Smooth muscle cell (in vitro differentiated cells): Measurements from ENCODE around the gene IDH3G. TPM values are rescaled to one million over a fixed set of nuclear protein-coding genes. Genes with fewer than 3 reads are reported as not detected.

Experiments used
- DNase-seq: peaks from one replicate; lab custom pipeline; 2025; ENCODE audit not compliant: unreplicated experiment; lab: John Stamatoyannopoulos, UW
- H2AFZ ChIP-seq: fragments of 200-600 bp; sonication (generic); 2 replicates; pipeline ENCODE4 v1.6.0; 2016; ENCODE audit warnings: antibody characterized with exemption, low read depth, mild to moderate bottlenecking
- H3F3A ChIP-seq: fragments of 200-600 bp; sonication (generic); 2 replicates; pipeline ENCODE4 v1.6.0; 2017; ENCODE audit warnings: antibody characterized with exemption, low read depth
- H3K27ac ChIP-seq: fragments of 200-600 bp; sonication (generic); 2 replicates; pipeline ENCODE4 v1.5.1; 2016; ENCODE audit warnings: low read depth, mild to moderate bottlenecking
- H3K27me3 ChIP-seq: fragments of 200-600 bp; sonication (generic); 2 replicates; pipeline ENCODE4 v1.6.1; 2016; ENCODE audit warnings: low read depth, mild to moderate bottlenecking
- H3K36me3 ChIP-seq: fragments of 200-600 bp; sonication (generic); 2 replicates; pipeline ENCODE4 v1.5.1; 2016; ENCODE audit warnings: low read depth
- H3K4me1 ChIP-seq: fragments of 200-600 bp; sonication (generic); 2 replicates; pipeline ENCODE4 v1.5.1; 2016; ENCODE audit warnings: low read depth
- H3K4me2 ChIP-seq: fragments of 200-600 bp; sonication (generic); 2 replicates; pipeline ENCODE4 v1.6.0; 2016; ENCODE audit warnings: mild to moderate bottlenecking
- H3K4me3 ChIP-seq: fragments of 200-600 bp; sonication (generic); 2 replicates; pipeline ENCODE4 v1.5.1; 2016; ENCODE audit warnings: mild to moderate bottlenecking
- H3K79me2 ChIP-seq: fragments of 200-600 bp; sonication (generic); 2 replicates; pipeline ENCODE4 v1.6.0; 2016; ENCODE audit warnings: low read depth, mild to moderate bottlenecking
- H3K9ac ChIP-seq: fragments of 200-600 bp; sonication (generic); 2 replicates; pipeline ENCODE4 v1.6.0; 2016; ENCODE audit warnings: low read depth
- H3K9me3 ChIP-seq: fragments of 200-600 bp; sonication (generic); replicated peaks from 2 replicates; pipeline ENCODE4 v1.5.1; 2016; ENCODE audit warnings: low read depth
- H4K20me1 ChIP-seq: fragments of 200-600 bp; sonication (generic); 2 replicates; pipeline ENCODE4 v1.6.0; 2016; ENCODE audit warnings: low read depth
- CTCF ChIP-seq: fragments of 200-600 bp; sonication (generic); IDR thresholded peaks from 2 replicates; pipeline ENCODE4 v1.5.1; 2017; ENCODE audit warnings: borderline replicate concordance, mild to moderate bottlenecking, antibody characterized with exemption; ENCODE audit not compliant: insufficient read depth, poor library complexity, severe bottlenecking
- WGBS: methylation state at CpG from one replicate; pipeline ENCODE4 v1.1.7; 2016; ENCODE audit warnings: low lambda C conversion rate; 5-methylcytosine and 5-hydroxymethylcytosine counted together
- polyA plus RNA-seq: library from polyadenylated mRNA; unstranded; fragments of >200 nt; fragmentation: Nextera tagmentation; extraction: Ambion mirVana; gene quantifications from 2 replicates; pipeline ENCODE4 v1.2.1, GENCODE V29; 2016
- total RNA-seq: library from RNA; depleted of rRNA; stranded (reverse); fragments of >200 nt; gene quantifications from 2 replicates; pipeline ENCODE4 v1.2.3, GENCODE V29; 2014

IDH3G gene
- total and polyA plus RNA-seq, 2 experiments from 2014 or later = 86.0 to 88.9 TPM

GRCh38 chrX:153768311-153769157 is 25.6 kb downstream of the IDH3G start:
- no peak for TF ChIP-seq CTCF
- no peak overlapping the region for H3K9ac ChIP-seq
- WGBS = 92% methylated on average over 19 of the region's 22 CpGs

GRCh38 chrX:153767674-153768055 is 26.5 kb downstream of the IDH3G start:
- H3K4me1 ChIP-seq = no peaks in the 10 kb centered on the region
- no peaks in the 10 kb centered on the region for H3K36me3 ChIP-seq
- no peaks in the 10 kb centered on the region for H4K20me1 ChIP-seq
- no peak overlapping the region for H3K4me2 ChIP-seq
- H3K79me2 ChIP-seq = no peaks in the 10 kb centered on the region
- H3K27ac ChIP-seq = no peak overlapping the region
- no peak overlapping the region for H3K4me3 ChIP-seq
- no peak overlapping the region for H3K9ac ChIP-seq
- H3K9me3 ChIP-seq = no peaks in the 10 kb centered on the region
- no peak overlapping the region for H2AFZ ChIP-seq
- 97% methylated on average over 20 of the region's 20 CpGs for WGBS
- no peaks in the 10 kb centered on the region for H3F3A ChIP-seq
- no peak for DNase-seq
- no peak for TF ChIP-seq CTCF
- H3K27me3 ChIP-seq = no peaks in the 10 kb centered on the region

More at GRCh38 chrX:153768311-153769157, 25.6 kb downstream of the IDH3G start:
- no peaks in the 10 kb centered on the region for H4K20me1 ChIP-seq
- DNase-seq = no peak
- no peaks in the 10 kb centered on the region for H3K9me3 ChIP-seq
- no peak overlapping the region for H3K4me3 ChIP-seq
- H3K4me2 ChIP-seq = no peak overlapping the region
- H3K27ac ChIP-seq = no peak overlapping the region
- H3K79me2 ChIP-seq = no peaks in the 10 kb centered on the region
- H3K4me1 ChIP-seq = no peaks in the 10 kb centered on the region
- H3K36me3 ChIP-seq = no peaks in the 10 kb centered on the region
- no peaks in the 10 kb centered on the region for H3F3A ChIP-seq
- H3K27me3 ChIP-seq = no peaks in the 10 kb centered on the region
- no peak overlapping the region for H2AFZ ChIP-seq

- no peak for TF ChIP-seq CTCF
- H3K79me2 ChIP-seq = no peaks in the 10 kb centered on the region
- H3K4me3 ChIP-seq = no peak overlapping the region
- H3K27me3 ChIP-seq = no peaks in the 10 kb centered on the region
- WGBS = 91% methylated on average over 40 of the region's 56 CpGs
- H3K27ac ChIP-seq = no peak overlapping the region
- no peak for DNase-seq
- no peaks in the 10 kb centered on the region for H4K20me1 ChIP-seq
- no peak overlapping the region for H2AFZ ChIP-seq
- no peaks in the 10 kb centered on the region for H3K9me3 ChIP-seq
- no peak overlapping the region for H3K9ac ChIP-seq
- no peaks in the 10 kb centered on the region for H3F3A ChIP-seq
- H3K4me2 ChIP-seq = no peak overlapping the region
- H3K4me1 ChIP-seq = no peaks in the 10 kb centered on the region
- no peaks in the 10 kb centered on the region for H3K36me3 ChIP-seq
Observed at GRCh38 chrX:153766871-153767673, 27.1 kb downstream of the IDH3G start.
